NCI-H510A (cell line): Measurements from ENCODE around the gene OBP2A.
"Not testable (repeated sequence)": the region's sequence is repeated elsewhere in the genome, so short reads cannot be mapped to it uniquely, and the experiment has no call there.

Experiments used
- DNase-seq: peaks from one replicate; lab custom pipeline; 2025; lab: John Stamatoyannopoulos, UW

OBP2A gene

GRCh38 chr9:135526730-135527571 lies 19.0 kb upstream of the OBP2A start:
- no peak for DNase-seq

DNA sequence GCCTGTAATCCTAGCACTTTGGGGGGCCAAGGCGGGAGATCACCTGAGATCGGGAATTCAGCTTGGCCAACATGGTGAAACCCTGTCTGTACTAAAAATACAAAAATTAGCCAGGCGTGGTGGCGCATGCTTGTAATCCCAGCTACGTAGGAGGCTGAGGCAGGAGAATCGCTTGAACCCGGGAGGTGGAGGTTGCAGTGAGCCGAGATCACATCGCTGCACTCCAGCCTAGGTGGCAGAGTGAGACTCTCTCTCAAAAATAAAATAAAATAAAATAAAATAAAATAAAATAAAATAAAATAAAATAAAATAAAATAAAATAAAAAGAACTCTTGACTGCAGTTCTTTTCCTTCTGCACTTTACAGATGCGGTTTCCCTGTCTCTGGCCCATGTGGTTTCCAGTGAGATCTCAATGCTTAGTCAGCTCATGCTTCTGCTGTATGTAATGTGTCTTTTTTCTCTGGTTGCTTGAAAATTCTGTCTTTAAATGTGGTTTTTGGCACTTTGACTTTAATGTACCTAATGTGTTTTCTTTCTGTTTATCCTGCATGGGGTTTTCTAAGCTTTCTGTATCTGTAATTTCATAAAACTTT lies 17.0 kb upstream of the OBP2A start:
- DNase-seq: not testable (repeated sequence)

- no peak for DNase-seq
Observed at GRCh38 chr9:135530146-135530545, 15.8 kb upstream of the OBP2A start.

DNA sequence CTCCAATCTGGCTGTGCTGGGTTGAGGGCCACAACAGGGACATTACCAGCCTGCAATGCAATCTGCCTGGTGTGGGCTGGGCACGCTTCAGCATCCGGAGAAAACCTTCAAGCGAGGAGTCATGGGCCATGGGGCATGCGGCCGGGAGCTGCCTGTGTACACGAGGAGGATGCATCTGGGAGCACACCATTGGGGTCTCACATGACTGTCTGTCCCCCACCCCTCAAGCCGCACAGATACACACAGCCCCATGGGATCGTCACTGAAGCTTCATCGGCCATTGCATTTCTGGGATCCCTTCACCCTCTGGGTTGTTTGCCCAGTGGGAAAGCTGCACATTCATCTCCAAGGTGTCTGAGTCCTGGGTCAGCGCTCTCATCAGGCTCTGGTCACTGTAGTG lies 14.8 kb upstream of the OBP2A start:
- no peak for DNase-seq

DNA sequence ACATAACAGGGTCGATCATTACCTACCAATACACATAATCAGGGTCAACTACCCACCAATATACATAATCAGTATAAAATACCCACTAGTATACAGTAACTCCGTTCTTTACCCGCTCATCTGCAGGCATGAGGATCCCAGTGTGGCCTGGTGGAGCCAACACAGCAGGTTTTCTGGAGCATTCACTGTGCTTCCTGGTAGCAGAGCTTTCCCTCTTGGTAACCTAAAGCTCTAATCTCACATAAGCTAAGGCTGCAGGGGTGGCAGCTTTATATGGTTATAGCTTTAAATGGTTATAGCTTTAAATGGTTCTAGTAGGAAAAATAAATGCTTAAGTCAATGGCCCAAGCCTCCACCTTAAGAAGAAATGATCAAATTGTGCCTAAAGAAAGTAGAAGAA lies 12.8 kb upstream of the OBP2A start:
- no peak for DNase-seq

- no peak for DNase-seq
Observed at GRCh38 chr9:135533674-135534073, 12.3 kb upstream of the OBP2A start.

DNA sequence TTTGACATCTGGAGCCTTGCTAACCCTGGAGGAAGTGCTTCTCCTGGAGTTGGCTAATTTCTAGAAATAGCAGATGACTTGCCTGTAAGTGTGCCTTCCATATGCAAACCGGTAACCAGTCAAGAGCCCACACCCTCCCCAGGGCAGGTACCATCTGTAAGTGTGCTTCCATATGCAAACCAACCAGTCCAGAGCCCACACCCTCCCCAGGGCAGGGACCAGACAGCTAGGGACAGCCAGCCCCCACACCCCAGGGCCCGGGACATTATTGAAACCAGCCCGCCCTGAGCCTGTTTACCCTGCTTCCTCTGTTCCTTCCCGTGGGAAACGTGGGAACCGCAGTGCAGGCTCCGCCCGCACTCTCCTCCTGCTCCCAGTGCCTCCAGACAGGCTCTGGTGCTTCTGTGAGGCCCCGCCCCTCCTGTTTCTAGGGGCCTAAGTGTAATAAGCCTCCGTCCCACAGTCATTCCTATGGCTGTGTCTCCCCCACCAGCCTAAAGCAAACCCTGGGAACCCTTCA lies 11.7 kb upstream of the OBP2A start:
- DNase-seq: not testable (repeated sequence)

DNA sequence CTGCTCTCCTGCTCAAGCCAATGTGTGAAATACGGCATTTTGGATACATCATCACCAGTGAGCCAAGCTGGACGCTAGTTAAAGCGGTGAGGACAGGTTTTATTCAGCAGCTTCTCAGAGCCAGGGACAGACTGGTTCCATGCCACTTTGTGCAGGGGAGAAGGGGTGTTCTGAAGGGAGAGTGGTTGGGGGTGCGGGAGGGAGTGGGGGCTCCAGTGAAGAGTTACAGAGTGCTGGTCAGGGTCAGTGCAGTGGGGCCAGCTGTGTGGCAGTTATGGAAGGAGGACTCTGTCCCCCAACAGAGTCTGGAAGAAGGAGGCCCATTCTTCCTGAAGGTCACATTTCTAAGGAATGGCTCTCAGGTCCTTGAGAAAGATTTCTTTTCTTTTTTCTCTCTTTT lies 11.1 kb upstream of the OBP2A start:
- not testable (repeated sequence) for DNase-seq

DNA sequence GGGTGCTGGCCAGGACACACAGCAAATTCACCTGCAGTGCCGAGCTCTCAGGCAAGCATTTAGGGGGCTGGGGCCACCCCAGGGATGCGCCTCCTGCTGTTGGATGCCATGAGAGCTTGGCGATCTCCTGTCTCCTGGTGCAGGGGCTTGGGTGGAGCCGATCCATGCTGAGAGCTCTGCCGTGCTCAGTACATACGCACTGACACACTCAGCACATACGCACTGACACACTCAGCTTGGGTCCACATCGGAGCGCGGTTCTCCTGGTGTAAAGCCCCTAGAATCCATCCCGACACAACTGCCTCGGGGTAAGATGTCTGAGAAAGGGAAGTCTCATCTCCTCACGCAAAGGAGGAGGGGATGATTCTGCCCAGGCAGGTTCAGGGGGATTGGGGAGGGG lies 10.3 kb upstream of the OBP2A start:
- DNase-seq: not testable (repeated sequence)

GRCh38 chr9:135536216-135536615 lies 9.7 kb upstream of the OBP2A start:
- DNase-seq: no peak

DNA sequence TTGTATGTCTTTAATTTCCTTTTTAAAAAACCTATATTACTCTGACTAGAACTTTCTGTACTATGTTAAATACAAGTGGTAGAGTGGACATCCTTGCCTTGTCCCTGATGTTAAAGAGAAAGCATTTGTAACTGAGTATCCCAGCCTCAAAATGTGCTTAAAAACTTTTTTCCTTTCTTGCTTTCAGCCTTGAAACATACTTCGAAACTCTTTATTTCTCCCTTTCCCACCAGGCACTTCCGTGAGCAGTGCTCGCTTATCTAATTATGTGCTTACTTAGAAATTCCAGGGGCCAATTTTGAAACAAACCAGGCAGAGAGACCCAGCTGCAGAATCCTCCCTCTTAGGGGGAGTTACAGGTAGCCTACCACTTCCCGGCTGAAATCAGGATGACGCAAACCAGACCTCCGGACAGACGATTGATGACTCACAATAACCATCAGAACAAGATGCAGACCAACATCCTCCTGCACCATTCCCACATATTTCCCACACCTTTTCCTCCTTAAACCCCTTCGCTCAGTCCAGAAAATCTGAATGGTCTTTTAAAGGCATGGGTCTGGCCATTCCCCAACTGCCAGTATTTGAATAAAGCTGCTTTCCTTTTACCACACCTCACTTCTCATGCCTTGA lies 2.5 kb upstream of the OBP2A start:
- DNase-seq: not testable (repeated sequence)

DNA sequence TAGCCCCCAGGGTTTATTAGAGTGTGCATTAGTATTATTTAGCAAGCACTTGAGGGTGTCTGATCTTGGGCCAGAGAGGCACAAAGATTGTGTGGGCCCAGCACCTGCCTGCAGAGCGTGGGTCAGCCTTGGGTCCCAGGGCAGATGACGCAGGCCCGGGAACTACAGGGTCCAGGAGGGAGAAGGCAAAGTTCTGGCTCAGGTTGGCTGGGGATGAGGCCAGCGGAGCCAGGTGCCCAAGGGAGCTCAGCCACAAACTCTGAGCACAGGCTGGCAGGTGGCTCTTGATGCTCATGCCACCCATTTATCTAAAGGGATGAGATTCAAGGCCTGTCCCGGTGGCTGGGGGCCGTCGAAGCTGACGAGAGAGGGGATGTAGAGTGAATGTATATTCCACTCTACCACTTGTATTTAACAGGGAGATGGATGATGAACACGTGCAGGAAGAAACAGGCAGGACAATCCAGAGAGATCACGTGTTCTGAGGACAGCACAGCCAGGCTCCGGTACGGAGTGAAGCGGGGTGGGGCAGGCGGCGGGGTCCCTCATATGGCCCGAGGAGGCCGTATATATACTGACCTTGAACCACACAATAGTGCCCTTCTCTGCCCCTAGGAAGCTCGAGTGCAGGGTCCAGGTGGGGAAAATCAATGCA lies 818 bp upstream of the OBP2A start:
- DNase-seq: no peak

DNA sequence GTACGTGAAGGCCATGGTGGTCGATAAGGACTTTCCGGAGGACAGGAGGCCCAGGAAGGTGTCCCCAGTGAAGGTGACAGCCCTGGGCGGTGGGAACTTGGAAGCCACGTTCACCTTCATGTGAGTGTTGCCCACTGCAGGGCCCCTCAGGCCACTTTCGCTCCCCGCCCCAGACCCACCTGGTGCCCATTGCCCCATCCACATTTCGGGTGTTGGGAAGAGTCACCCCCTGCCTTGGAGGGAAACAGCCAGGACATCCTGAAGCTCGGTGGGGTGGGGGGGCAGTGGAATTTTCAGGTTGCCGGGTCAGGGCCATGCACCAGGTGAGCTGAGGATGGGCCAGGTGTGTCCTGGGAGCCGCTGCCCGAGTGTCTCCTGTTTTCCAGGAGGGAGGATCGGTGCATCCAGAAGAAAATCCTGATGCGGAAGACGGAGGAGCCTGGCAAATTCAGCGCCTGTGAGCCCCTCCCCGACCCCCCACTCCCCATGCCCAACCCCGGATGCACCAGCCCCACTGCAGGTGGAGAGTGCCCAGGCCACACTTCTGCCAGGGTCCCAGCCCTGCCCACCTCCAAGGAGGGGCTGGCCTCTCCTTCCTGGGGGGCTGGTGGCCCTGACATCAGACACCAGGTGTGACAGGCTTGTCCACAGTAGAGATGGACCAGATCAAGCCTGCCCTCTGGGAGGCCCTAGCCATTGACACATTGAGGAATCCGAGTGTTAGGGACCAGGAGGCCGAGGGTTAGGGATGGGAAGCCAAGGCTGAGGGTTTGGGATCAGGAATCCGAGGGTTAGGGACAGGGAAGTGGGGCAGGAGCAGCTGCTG lies 1.1 kb downstream of the OBP2A start:
- DNase-seq: not testable (repeated sequence)

DNA sequence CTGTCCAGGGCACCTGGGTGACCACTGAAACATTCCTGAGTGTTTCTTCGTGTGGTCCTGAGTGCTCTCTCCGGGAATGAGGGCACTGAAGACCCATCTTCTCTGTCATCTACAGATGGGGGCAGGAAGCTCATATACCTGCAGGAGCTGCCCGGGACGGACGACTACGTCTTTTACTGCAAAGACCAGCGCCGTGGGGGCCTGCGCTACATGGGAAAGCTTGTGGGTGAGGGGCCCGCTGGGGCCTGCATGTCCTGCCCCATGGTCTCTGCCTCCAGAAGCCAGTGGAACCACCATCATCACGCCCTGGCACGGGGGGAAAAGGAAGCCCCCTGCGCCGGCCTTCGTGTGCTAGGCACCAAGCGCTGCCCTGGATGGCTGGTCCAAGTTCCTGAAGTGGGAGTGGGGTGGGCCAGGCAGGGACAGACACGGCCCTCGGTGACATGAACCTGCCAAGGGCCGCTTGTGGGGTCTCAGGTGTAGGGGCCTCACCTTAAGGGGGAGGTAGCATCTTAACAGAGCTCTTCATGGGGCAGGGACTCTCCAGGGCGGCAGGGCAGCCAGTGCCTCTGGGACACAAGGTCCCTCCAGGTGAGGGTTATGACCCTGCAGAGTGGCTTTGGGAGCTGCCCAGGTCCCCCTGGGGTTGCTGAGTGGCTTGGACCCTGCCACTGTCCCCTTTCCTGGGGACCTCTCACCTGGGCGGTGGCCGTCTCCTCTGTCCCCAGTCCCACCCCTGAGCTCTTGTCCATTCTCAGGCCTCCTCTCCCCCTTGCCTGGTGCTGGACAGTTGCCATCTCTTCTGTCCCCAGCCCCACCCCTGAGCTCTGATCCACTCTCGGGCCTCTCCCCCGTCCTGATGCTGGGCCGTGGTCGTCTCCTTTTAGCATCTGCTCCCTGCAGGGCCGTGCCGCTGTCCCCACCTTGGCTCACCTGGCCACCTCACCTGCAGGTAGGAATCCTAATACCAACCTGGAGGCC lies 2.1 kb downstream of the OBP2A start:
- DNase-seq: no peak

DNA sequence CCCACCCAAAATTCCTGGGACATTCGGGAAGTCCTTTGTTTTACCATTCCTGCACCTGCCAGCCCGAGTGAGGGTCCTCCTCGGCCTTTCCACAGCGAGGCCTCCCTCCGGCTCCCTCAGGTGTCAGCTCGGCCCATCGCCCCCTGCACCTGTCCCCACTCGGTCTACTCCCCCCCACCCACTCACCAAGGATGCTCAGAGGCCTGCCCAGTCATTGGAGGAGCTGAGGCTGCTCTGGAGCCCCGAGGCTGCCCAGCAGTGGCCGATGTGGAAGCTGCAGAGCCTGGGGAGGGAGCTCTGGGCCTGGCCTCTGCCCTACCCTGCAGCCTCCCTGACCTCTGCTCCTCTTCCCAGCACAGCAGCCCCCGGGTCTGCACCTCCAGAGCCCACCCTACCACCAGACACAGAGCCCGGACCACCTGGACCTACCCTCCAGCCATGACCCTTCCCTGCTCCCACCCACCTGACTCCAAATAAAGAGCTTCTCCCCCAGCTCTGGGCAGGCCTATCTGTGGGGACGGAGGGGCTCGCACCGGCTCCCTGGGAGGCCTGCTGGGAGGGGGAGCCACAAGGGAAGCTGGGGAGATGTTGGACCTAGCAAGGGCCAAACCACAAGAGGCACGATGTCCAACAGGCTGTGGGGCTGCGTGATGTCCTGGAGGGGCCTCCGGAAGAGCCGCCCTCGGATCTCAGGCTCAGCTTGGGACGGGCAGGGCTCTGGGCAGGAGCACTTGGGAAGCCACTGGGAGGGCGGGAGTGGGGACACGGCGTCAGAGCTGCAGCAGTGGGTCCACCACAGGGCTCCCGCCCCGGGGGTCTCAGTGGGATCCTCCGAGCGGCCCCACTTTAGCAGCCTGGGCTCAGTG lies 3.8 kb downstream of the OBP2A start:
- not testable (repeated sequence) for DNase-seq

GRCh38 chr9:135550344-135550918 lies 4.5 kb downstream of the OBP2A start:
- DNase-seq: no peak

GRCh38 chr9:135551031-135551430 lies 5.1 kb downstream of the OBP2A start:
- DNase-seq: no peak

- no peak for DNase-seq
Observed at GRCh38 chr9:135551456-135551855, 5.5 kb downstream of the OBP2A start.
